ENCODE data around the gene KRTAP5-6.

- TF ChIP-seq POLR2AphosphoS5 (IDR thresholded peaks at IDR 0.05) (peak in 2 of 3 donors; percentile 38 to 51), CTCF (IDR thresholded peaks at IDR 0.05 in 8 of 11, conservative IDR thresholded peaks at IDR 0.05 in 3 of 11) (no peak)
These were observed 46.7 kb downstream of the KRTAP5-6 start for GRCh38 chr11:1743585-1744136.

Data from spleen (tissue), 7 donors.